SK-N-SH (cell line): ENCODE results near the gene CBLN1. TPM values are rescaled to one million over a fixed set of nuclear protein-coding genes. Genes with fewer than 3 reads are reported as not detected.

Source experiments
- CTCF ChIA-PET: fragments of 300-600, 350-600 bp; formaldehyde crosslinking; extraction: SDS; loops from one replicate; lab custom pipeline; 2021; lab: Yijun Ruan, JAX
- POLR2A ChIA-PET: fragments of 350-600 bp; sonication (Branson Sonifier 250); formaldehyde crosslinking; extraction: SDS; loops from one replicate; lab custom pipeline; 2020; ENCODE audit warnings: antibody characterized with exemption, inconsistent platforms; lab: Yijun Ruan, JAX
- DNase-seq: peaks from one replicate; pipeline ENCODE4 v3.0.0; 2012
- H2AFZ ChIP-seq: fragments of 200-600 bp; sonication (generic); 2 replicates; pipeline ENCODE4 v1.8.1; 2016; ENCODE audit warnings: antibody characterized with exemption, mild to moderate bottlenecking, low read depth
- H3F3A ChIP-seq: fragments of 200-600 bp; sonication (generic); replicated peaks from 2 replicates; pipeline ENCODE3; 2016; ENCODE audit warnings: antibody characterized with exemption, mild to moderate bottlenecking; ENCODE audit not compliant: insufficient read depth
- H3K27ac ChIP-seq, 2 experiments: fragments of 200-500 bp in 1 of 2; fragments of 200-600 bp in 1 of 2; sonication (Bioruptor generic) in 1 of 2; sonication (generic), shearing (Covaris generic) in 1 of 2; 2 replicates each; pipeline versions ENCODE4 v1.5.1 to v1.6.1; 2014 to 2016; ENCODE audit warnings: low read depth in 2 of 2, inconsistent platforms in 1 of 2, low read length in 1 of 2, mild to moderate bottlenecking in 1 of 2, mixed read lengths in 1 of 2
- H3K27me3 ChIP-seq: fragments of 200-600 bp; sonication (generic), shearing (Covaris generic); 2 replicates; pipeline ENCODE4 v1.6.1; 2016; ENCODE audit warnings: mixed run types; ENCODE audit not compliant: insufficient read depth
- H3K36me3 ChIP-seq, 2 experiments: fragments of 200-500 bp in 1 of 2; fragments of 200-600 bp in 1 of 2; sonication (Bioruptor generic) in 1 of 2; sonication (generic) in 1 of 2; replicated peaks in 1 of 2; 2 replicates each; pipeline versions ENCODE3 to v1.5.1; 2014 to 2016; ENCODE audit warnings: low read length in 1 of 2, mild to moderate bottlenecking in 1 of 2; ENCODE audit not compliant: insufficient read depth in 2 of 2, control insufficient read depth in 1 of 2
- H3K4me1 ChIP-seq, 2 experiments: fragments of 200-500 bp in 1 of 2; fragments of 200-600 bp in 1 of 2; sonication (Bioruptor generic) in 1 of 2; sonication (generic), shearing (Covaris generic) in 1 of 2; 2 replicates each; pipeline versions ENCODE4 v1.5.1 to v1.6.1; 2014 to 2016; ENCODE audit warnings: low read depth in 1 of 2, low read length in 1 of 2, mixed run types in 1 of 2; ENCODE audit not compliant: insufficient read depth in 2 of 2, control insufficient read depth in 1 of 2
- H3K4me2 ChIP-seq: fragments of 200-600 bp; sonication (generic), shearing (Covaris generic); 2 replicates; pipeline ENCODE4 v1.6.1; 2017; ENCODE audit warnings: mixed run types
- H3K4me3 ChIP-seq, 2 experiments: fragments of 200-500 bp in 1 of 2; fragments of 200-600 bp in 1 of 2; sonication (Bioruptor generic) in 1 of 2; sonication (generic), shearing (Covaris generic) in 1 of 2; 2 replicates each; pipeline versions ENCODE4 v1.5.1 to v1.8.1; 2014 to 2016; ENCODE audit warnings: low read depth in 2 of 2, inconsistent platforms in 1 of 2, low read length in 1 of 2, mild to moderate bottlenecking in 1 of 2, mixed read lengths in 1 of 2, moderate library complexity in 1 of 2
- H3K79me2 ChIP-seq: fragments of 200-600 bp; sonication (generic); 2 replicates; pipeline ENCODE4 v1.8.1; 2017; ENCODE audit warnings: mild to moderate bottlenecking; ENCODE audit not compliant: insufficient read depth
- H3K9ac ChIP-seq: fragments of 200-600 bp; sonication (generic); 2 replicates; pipeline ENCODE4 v1.6.1; 2017; ENCODE audit warnings: mixed run types
- H3K9me2 ChIP-seq: fragments of 200-600 bp; sonication (generic); 2 replicates; pipeline ENCODE4 v1.6.1; 2017; ENCODE audit warnings: mixed run types
- H3K9me3 ChIP-seq: fragments of 200-600 bp; sonication (generic); 2 replicates; pipeline ENCODE4 v1.6.1; 2017; ENCODE audit warnings: mixed run types, mild to moderate bottlenecking, moderate library complexity
- H4K20me1 ChIP-seq: fragments of 200-600 bp; sonication (generic); 2 replicates; pipeline ENCODE4 v1.6.1; 2017; ENCODE audit warnings: mild to moderate bottlenecking, mixed run types; ENCODE audit not compliant: insufficient read depth
- CTCF ChIP-seq: fragments of 200-600 bp; sonication (generic); IDR thresholded peaks from 2 replicates; pipeline ENCODE4 v1.6.1; 2017; ENCODE audit warnings: antibody characterized with exemption, mild to moderate bottlenecking, moderate library complexity
- ELF1 ChIP-seq: IDR thresholded peaks from 2 replicates; pipeline ENCODE4 v1.4.0; 2012
- EP300 ChIP-seq, 2 experiments: IDR thresholded peaks; 2 replicates each; pipeline versions ENCODE4 v1.4.0 to v1.6.1; 2012; ENCODE audit warnings: borderline replicate concordance in 1 of 2, low read depth in 1 of 2, low read length in 1 of 2
- FOXJ3 ChIP-seq: sonication (generic); formaldehyde crosslinking; IDR thresholded peaks from 2 replicates; pipeline ENCODE4 v1.5.1; 2020; ENCODE audit warnings: mild to moderate bottlenecking, missing genetic modification reagents
- FOXM1 ChIP-seq: IDR thresholded peaks from 2 replicates; pipeline ENCODE4 v1.4.0; 2012; ENCODE audit warnings: low read depth, mild to moderate bottlenecking
- GABPA ChIP-seq: IDR thresholded peaks from 2 replicates; pipeline ENCODE4 v1.4.0; 2012; ENCODE audit warnings: low read depth, mild to moderate bottlenecking
- GATA2 ChIP-seq: sonication (generic); formaldehyde crosslinking; IDR thresholded peaks from 2 replicates; pipeline ENCODE4 v1.5.0; 2020; ENCODE audit warnings: mild to moderate bottlenecking, missing genetic modification reagents
- IRF3 ChIP-seq: fragments of 150-350 bp; IDR thresholded peaks from 2 replicates; pipeline ENCODE4 v1.6.1; 2016; ENCODE audit warnings: mild to moderate bottlenecking, low read depth, low read length
- MEF2A ChIP-seq: IDR thresholded peaks from 2 replicates; pipeline ENCODE4 v1.4.0; 2012; ENCODE audit warnings: low read depth, borderline replicate concordance
- POLR2AphosphoS5 ChIP-seq: IDR thresholded peaks from 2 replicates; pipeline ENCODE4 v1.6.1; 2012; ENCODE audit warnings: low read depth, low read length
- RCOR1 ChIP-seq: fragments of 150-350 bp; IDR thresholded peaks from 2 replicates; pipeline ENCODE4 v1.6.1; 2017; ENCODE audit warnings: antibody characterized with exemption, low read length
- RXRA ChIP-seq: IDR thresholded peaks from 2 replicates; pipeline ENCODE4 v1.4.0; 2012; ENCODE audit warnings: low read depth, mild to moderate bottlenecking, borderline replicate concordance
- SIN3A ChIP-seq: IDR thresholded peaks from 2 replicates; pipeline ENCODE4 v1.6.1; 2012; ENCODE audit warnings: low read depth, mild to moderate bottlenecking, low read length, moderate library complexity, borderline replicate concordance
- SMC3 ChIP-seq: IDR thresholded peaks from 2 replicates; pipeline ENCODE4 v1.6.1; 2012; ENCODE audit warnings: low read depth, low read length, improper control_type of control experiment
- TAF1 ChIP-seq: IDR thresholded peaks from 2 replicates; pipeline ENCODE4 v1.6.1; 2012; ENCODE audit warnings: low read depth, mild to moderate bottlenecking, low read length, moderate library complexity, borderline replicate concordance
- TCF12 ChIP-seq: IDR thresholded peaks from 2 replicates; pipeline ENCODE4 v1.4.0; 2012
- USF1 ChIP-seq: IDR thresholded peaks from 2 replicates; pipeline ENCODE4 v1.4.0; 2012; ENCODE audit warnings: low read depth, borderline replicate concordance
- YY1 ChIP-seq: IDR thresholded peaks from 2 replicates; pipeline ENCODE4 v1.4.0; 2012; ENCODE audit warnings: low read depth, mild to moderate bottlenecking
- WGBS: methylation state at CpG from one replicate; pipeline ENCODE4 v1.1.6; 2017; ENCODE audit warnings: low lambda C conversion rate; 5-methylcytosine and 5-hydroxymethylcytosine counted together
- polyA plus RNA-seq, 3 experiments: library from polyadenylated mRNA; depleted of rRNA; stranded (reverse); fragments of >200 nt; gene quantifications; 2 replicates each; pipeline ENCODE4 v1.2.3, GENCODE V29; 2012
- TF ChIP-seq, protein P1 (sequence below): fragments of 150-350 bp; IDR thresholded peaks from 2 replicates; pipeline ENCODE4 v1.6.1; 2017; ENCODE audit warnings: antibody characterized with exemption, low read length, low read depth, borderline replicate concordance
- TF ChIP-seq, protein P2 (sequence below): IDR thresholded peaks from 2 replicates; pipeline ENCODE4; 2012

The CBLN1 gene
- polyA plus RNA-seq, 1 of the 3 experiments (the other 2 are of a cell fraction), result not detected

GRCh38 chr16:49275050-49275730 is 6.4 kb downstream of the CBLN1 start:
- DNase-seq, result no peak
- Histone ChIP-seq H3K36me3 (no peaks in the 10 kb centered on the region), H3K4me1 (no peaks in the 10 kb centered on the region; a peak in 1 of 4 replicates), H3K79me2 (no peaks in the 10 kb centered on the region), H3F3A (no peaks in the 10 kb centered on the region), H4K20me1 (no peaks in the 10 kb centered on the region), H3K4me3 (no peak overlapping the region), H3K9me2 (no peaks in the 10 kb centered on the region), H3K4me2 (no peak overlapping the region), H2AFZ (no peak overlapping the region), H3K9ac (no peak overlapping the region), H3K27ac (no peak overlapping the region), H3K9me3 (no peaks in the 10 kb centered on the region), H3K27me3 (peaks cover 11% of the 10 kb centered on the region)
- POLR2A ChIA-PET, result no interaction called here
- CTCF ChIA-PET, result no interaction called here
- TF ChIP-seq GABPA, result no peak
- WGBS, result 29% methylated on average over 34 of the region's 34 CpGs

DNA sequence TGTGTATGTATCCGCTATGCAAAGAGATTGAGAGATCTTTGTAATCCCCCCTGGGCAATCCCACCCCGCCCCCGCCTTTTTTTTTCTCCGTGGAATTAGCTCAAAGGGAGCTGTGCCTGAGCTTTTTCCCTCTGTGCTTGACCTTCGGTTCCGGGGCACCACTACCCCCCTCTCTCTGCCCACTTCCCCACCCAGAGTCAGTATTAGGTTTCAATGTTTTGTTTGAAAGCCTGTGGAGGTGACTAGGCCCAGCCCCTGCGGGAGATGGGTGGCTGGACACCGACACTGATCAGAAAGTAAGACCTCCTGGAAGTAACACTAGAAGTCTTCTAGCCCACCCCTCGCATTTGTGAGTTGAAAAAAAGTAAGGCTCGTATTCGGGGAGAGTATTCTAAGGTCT is 7.0 kb downstream of the CBLN1 start:
- 22% methylated on average over 11 of the region's 11 CpGs for WGBS

More for the DNA sequence above, 7.0 kb downstream of the CBLN1 start:
- POLR2A ChIA-PET, result no interaction called here
- Histone ChIP-seq H3K79me2 (no peaks in the 10 kb centered on the region), H3F3A (no peaks in the 10 kb centered on the region), H3K9me3 (no peaks in the 10 kb centered on the region), H2AFZ (no peak overlapping the region), H3K4me3 (no peak overlapping the region), H3K9me2 (no peaks in the 10 kb centered on the region), H3K4me1 (no peaks in the 10 kb centered on the region; a peak in 1 of 4 replicates), H3K27me3 (peaks cover 5% of the 10 kb centered on the region; the same call in 1 of the 2 replicates), H3K9ac (no peak overlapping the region), H4K20me1 (no peaks in the 10 kb centered on the region), H3K36me3 (no peaks in the 10 kb centered on the region), H3K4me2 (no peak overlapping the region), H3K27ac (no peak overlapping the region)
- TF ChIP-seq USF1 (no peak), SIN3A (no peak), FOXJ3 (CRISPR knock-in tag) (no peak), ELF1 (no peak), FOXM1 (no peak), GATA2 (CRISPR knock-in tag) (no peak), SMC3 (no peak), MEF2A (no peak), TCF12 (no peak), POLR2AphosphoS5 (no peak), RCOR1 (no peak), EP300 (IDR thresholded peaks at IDR 0.05; ENCODE audit: borderline replicate concordance in 1 of 2, low read depth in 1 of 2, low read length in 1 of 2) (no peak), CTCF (no peak), RXRA (no peak), TAF1 (no peak), IRF3 (no peak), YY1 (no peak)
- TF ChIP-seq, protein P1, sequence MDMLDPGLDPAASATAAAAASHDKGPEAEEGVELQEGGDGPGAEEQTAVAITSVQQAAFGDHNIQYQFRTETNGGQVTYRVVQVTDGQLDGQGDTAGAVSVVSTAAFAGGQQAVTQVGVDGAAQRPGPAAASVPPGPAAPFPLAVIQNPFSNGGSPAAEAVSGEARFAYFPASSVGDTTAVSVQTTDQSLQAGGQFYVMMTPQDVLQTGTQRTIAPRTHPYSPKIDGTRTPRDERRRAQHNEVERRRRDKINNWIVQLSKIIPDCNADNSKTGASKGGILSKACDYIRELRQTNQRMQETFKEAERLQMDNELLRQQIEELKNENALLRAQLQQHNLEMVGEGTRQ, result no peak
- TF ChIP-seq, protein P2, sequence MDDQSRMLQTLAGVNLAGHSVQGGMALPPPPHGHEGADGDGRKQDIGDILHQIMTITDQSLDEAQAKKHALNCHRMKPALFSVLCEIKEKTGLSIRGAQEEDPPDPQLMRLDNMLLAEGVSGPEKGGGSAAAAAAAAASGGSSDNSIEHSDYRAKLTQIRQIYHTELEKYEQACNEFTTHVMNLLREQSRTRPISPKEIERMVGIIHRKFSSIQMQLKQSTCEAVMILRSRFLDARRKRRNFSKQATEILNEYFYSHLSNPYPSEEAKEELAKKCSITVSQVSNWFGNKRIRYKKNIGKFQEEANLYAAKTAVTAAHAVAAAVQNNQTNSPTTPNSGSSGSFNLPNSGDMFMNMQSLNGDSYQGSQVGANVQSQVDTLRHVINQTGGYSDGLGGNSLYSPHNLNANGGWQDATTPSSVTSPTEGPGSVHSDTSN, result no peak
- DNase-seq, result no peak
- CTCF ChIA-PET, result no interaction called here
